Stomach (tissue), 9 donors: Measurements from ENCODE around the gene PLCL2. TPM values are rescaled to one million over a fixed set of nuclear protein-coding genes. Genes with fewer than 3 reads are reported as not detected.
"Not testable (repeated sequence)": the region's sequence is repeated elsewhere in the genome, so short reads cannot be mapped to it uniquely, and the experiment has no call there.

Experiments
- DNase-seq, 2 donors: peaks; one replicate each; pipeline versions ENCODE4 v3.0.0 to v3.0.0-alpha.2; 2013 to 2019
- H3K27ac ChIP-seq, 5 donors: fragments of 200-600 bp in 4 of 5; sonication (generic) in 4 of 5; one replicate each; pipeline ENCODE4 v1.5.1; 2013 to 2019; ENCODE audit warnings: mild to moderate bottlenecking in 1 of 5, moderate library complexity in 1 of 5
- H3K27me3 ChIP-seq, 3 donors: fragments of 200-600 bp; sonication (generic); one replicate each; pipeline ENCODE4 v1.5.1; 2017 to 2019; ENCODE audit warnings: mixed run types in 1 of 3
- H3K36me3 ChIP-seq, 4 donors: fragments of 200-600 bp; sonication (generic); 1 replicate in 3 of 4; 2 replicates in 1 of 4; pipeline ENCODE4 v1.5.1; 2016 to 2019
- H3K4me1 ChIP-seq, 4 donors: fragments of 200-600 bp; sonication (generic); one replicate each; pipeline ENCODE4 v1.5.1; 2016 to 2019
- H3K4me3 ChIP-seq, 4 donors: fragments of 200-600 bp; sonication (generic) in 3 of 4; one replicate each; pipeline ENCODE4 v1.5.1; 2016 to 2019; ENCODE audit warnings: mild to moderate bottlenecking in 1 of 4
- H3K9me3 ChIP-seq, 4 donors: fragments of 200-600 bp; sonication (generic); one replicate each; pipeline ENCODE4 v1.5.1; 2016 to 2019
- CTCF ChIP-seq, 7 experiments: fragments of 450-650 bp in 4 of 7; fragments of 200-600 bp in 3 of 7; sonication (generic) in 3 of 7; IDR thresholded peaks; one replicate each; pipeline ENCODE4 v1.5.1; 2016 to 2019; ENCODE audit warnings: antibody characterized with exemption in 7 of 7, control low read depth in 2 of 7, mild to moderate bottlenecking in 1 of 7
- EP300 ChIP-seq: sonication (generic); formaldehyde crosslinking; IDR thresholded peaks from one replicate; pipeline ENCODE4 v1.6.1; 2017; ENCODE audit warnings: antibody characterized with exemption
- POLR2A ChIP-seq, 4 donors: fragments of 450-650 bp; IDR thresholded peaks; one replicate each; pipeline ENCODE4 v1.6.1; 2016; ENCODE audit warnings: antibody characterized with exemption in 4 of 4, control low read depth in 2 of 4, mild to moderate bottlenecking in 1 of 4, moderate library complexity in 1 of 4
- POLR2AphosphoS5 ChIP-seq, 3 donors: sonication (generic); formaldehyde crosslinking; IDR thresholded peaks; one replicate each; pipeline ENCODE4 v1.6.1; 2016; ENCODE audit warnings: antibody characterized with exemption in 3 of 3
- WGBS, 5 donors: extraction: QIAGEN DNeasy Blood & Tissue Kit in 3 of 5; methylation state at CpG; one replicate each; pipeline versions ENCODE4 v1.1.5 to v1.1.7; 2013 to 2018; 5-methylcytosine and 5-hydroxymethylcytosine counted together
- intact Hi-C: fragments of 100-400 bp; cut with DNase I; formaldehyde crosslinking; loops from one replicate; pipeline ENCODE4 v1.15.1; 2023; ENCODE audit warnings: low total_unique reads
- polyA plus RNA-seq, 3 donors: library from polyadenylated mRNA; stranded (reverse); fragments of 200-250 nt; gene quantifications; one replicate each; pipeline ENCODE4 v1.2.3, GENCODE V29; 2013
- total RNA-seq, 5 donors: library from RNA; depleted of rRNA; stranded (reverse); fragments of >200 nt; gene quantifications; one replicate each; pipeline versions ENCODE4 v1.1.0 to v1.2.3, GENCODE V29; 2014 to 2016
- donor health status: healthy with polysubstance abuse.
- donor health status: Bipolar disorder and iron deficiency.
- donor health status: healthy.

Gene PLCL2
- total and polyA plus RNA-seq, 8 donors = 1.0 to 34.9 (median 5.7) TPM

GRCh38 chr3:17103579-17103978 is 218.8 kb downstream of the PLCL2 start:
- no peak for TF ChIP-seq EP300
- TF ChIP-seq POLR2A (IDR thresholded peaks at IDR 0.05) = no peak
- TF ChIP-seq POLR2AphosphoS5 (IDR thresholded peaks at IDR 0.05) = no peak
- TF ChIP-seq CTCF (IDR thresholded peaks at IDR 0.05) = no peak
- Histone ChIP-seq H3K27me3 (no peaks in the 10 kb centered on the region), H3K27ac (no peak overlapping the region), H3K9me3 (no peaks in the 10 kb centered on the region), H3K36me3 (no peaks in the 10 kb centered on the region), H3K4me1 (no peaks in the 10 kb centered on the region), H3K4me3 (no peak overlapping the region)
- intact Hi-C loops = no loop called here
- no peak for DNase-seq
- WGBS, 5 donors = 74 to 100% (median 89%) methylated on average over 1 of the region's 1 CpG

GRCh38 chr3:17106801-17107200 is 222.0 kb downstream of the PLCL2 start:
- 85 to 95% (median 90%) methylated on average over 5 of the region's 5 CpGs for WGBS, 5 donors
- H3K27me3 ChIP-seq, intact Hi-C loops: not testable (repeated sequence)

DNA sequence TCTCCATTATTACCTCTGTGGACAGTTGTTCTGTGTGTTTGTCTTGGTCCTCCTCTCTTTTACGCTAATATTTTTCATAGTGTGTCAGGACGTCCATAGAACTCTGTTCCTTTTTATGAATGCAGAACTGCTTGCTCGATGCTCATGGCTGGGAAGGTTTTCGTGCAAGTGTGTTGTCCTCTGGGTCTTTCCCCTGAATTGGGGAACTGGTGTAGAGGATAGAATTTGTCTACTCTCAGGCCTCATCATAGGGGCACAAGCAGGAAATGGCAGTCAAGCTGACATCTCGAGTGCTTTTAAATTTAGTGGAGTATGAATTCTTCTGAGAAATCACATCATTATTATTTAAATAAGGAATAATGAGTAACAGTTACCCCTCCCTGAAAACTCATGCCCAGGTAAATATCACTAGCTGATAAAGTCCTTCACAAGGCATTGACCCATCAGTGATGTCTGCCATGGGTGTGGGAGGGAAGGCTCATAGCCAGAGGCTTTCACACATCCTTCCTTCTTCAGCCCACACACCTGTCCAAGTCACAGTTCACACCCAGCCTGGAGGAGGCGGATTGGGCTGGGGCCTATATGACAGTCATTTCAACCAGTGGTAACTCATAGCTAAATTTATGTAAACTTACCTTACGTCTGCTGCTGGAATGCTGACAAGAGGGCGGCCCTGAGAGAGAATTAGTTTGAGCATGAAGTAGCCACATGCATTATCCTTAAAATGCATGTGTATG is 226.1 kb downstream of the PLCL2 start:
- peak overlapping the region in 1 of 5 donors; percentile 29 for H3K27ac ChIP-seq
- H3K4me3 ChIP-seq = no peak overlapping the region
- H3K27me3 ChIP-seq = no peaks in the 10 kb centered on the region
- H3K36me3 ChIP-seq = no peaks in the 10 kb centered on the region
- H3K4me1 ChIP-seq = no peaks in the 10 kb centered on the region
- no peaks in the 10 kb centered on the region for H3K9me3 ChIP-seq
- TF ChIP-seq POLR2A (IDR thresholded peaks at IDR 0.05) (no peak), EP300 (no peak), POLR2AphosphoS5 (IDR thresholded peaks at IDR 0.05) (no peak), CTCF (IDR thresholded peaks at IDR 0.05) (no peak)
- intact Hi-C loops = no loop called here
- peak in 1 of 2 donors; percentile 12 for DNase-seq
- 70 to 84% (median 72%) methylated on average over 8 of the region's 8 CpGs for WGBS, 5 donors

More at GRCh38 chr3:17106801-17107200, 222.0 kb downstream of the PLCL2 start:
- not testable (repeated sequence) for H3K9me3 ChIP-seq, H3K27ac ChIP-seq, H3K4me3 ChIP-seq, H3K4me1 ChIP-seq, DNase-seq, H3K36me3 ChIP-seq

- no peak for TF ChIP-seq CTCF (IDR thresholded peaks at IDR 0.05)
- TF ChIP-seq EP300 = no peak
- no peak for TF ChIP-seq POLR2A (IDR thresholded peaks at IDR 0.05)
- TF ChIP-seq POLR2AphosphoS5 (IDR thresholded peaks at IDR 0.05) = no peak
- WGBS, 5 donors = 72 to 86% (median 80%) methylated on average over 3 of the region's 3 CpGs
Measured at GRCh38 chr3:17111586-17111985, 226.8 kb downstream of the PLCL2 start.

GRCh38 chr3:17115186-17115585 is 230.4 kb downstream of the PLCL2 start:
- H3K27ac ChIP-seq = no peak overlapping the region
- H3K9me3 ChIP-seq = no peaks in the 10 kb centered on the region
- intact Hi-C loops = no loop called here
- no peak for DNase-seq
- no peak overlapping the region for H3K4me3 ChIP-seq
- 91 to 97% (median 94%) methylated on average over 3 of the region's 3 CpGs for WGBS, 5 donors
- H3K27me3 ChIP-seq = no peaks in the 10 kb centered on the region
- no peaks in the 10 kb centered on the region for H3K4me1 ChIP-seq
- TF ChIP-seq POLR2A (IDR thresholded peaks at IDR 0.05) (no peak), EP300 (no peak), CTCF (IDR thresholded peaks at IDR 0.05) (no peak), POLR2AphosphoS5 (IDR thresholded peaks at IDR 0.05) (no peak)
- no peaks in the 10 kb centered on the region for H3K36me3 ChIP-seq

More at GRCh38 chr3:17111586-17111985, 226.8 kb downstream of the PLCL2 start:
- no peaks in the 10 kb centered on the region for H3K9me3 ChIP-seq
- H3K27ac ChIP-seq = no peak overlapping the region
- intact Hi-C loops = no loop called here
- DNase-seq = no peak
- H3K27me3 ChIP-seq = no peaks in the 10 kb centered on the region
- no peak overlapping the region for H3K4me3 ChIP-seq
- no peaks in the 10 kb centered on the region for H3K36me3 ChIP-seq
- H3K4me1 ChIP-seq = no peaks in the 10 kb centered on the region
